Epidermal melanocyte (primary cell): ENCODE data around the gene FBLN5.

Experiments
- DNase-seq: peaks from one replicate; pipeline ENCODE4 v3.0.0; 2011; ENCODE audit warnings: low spot score; ENCODE audit not compliant: insufficient read length

The FBLN5 gene

DNA sequence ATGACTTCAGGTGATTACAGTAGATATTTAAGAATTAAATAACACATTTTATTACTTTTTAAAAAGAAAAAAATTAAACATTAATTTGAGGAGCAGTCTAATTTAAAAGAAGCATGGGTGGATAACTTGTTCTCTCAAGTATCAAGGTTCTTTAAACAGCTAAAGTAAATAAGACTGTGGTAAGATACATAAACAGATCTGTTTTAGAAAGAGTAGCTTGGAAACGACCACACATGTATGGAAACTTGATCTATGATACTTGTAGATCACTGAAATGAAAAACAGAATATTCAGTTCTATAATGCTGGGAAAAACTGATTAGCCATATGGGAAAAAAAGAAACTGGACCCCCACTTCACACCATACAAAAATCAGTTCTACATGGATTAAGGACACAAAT is 116.2 kb downstream of the FBLN5 start:
- DNase-seq = no peak

DNA sequence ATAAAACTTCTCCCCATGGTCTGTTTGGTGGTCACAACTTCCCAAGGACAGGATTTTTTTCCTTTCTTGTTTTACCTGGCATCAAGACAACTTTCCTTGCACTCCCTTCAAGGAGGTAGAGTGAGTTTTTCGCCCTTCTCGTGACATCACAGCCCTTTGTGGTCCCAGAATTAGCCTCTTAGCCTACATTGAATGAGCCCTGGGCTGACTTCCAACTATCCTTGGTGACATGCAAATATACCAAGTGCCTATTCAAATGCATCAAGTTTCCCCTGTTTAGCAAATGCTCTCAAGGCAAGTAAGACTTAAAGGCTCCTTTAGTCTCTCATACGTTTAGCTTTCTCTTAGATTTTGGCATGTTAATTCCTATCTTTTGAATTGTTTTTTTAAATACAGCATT is 116.7 kb downstream of the FBLN5 start:
- DNase-seq = no peak

GRCh38 chr14:91829511-91829910 is 118.0 kb downstream of the FBLN5 start:
- no peak for DNase-seq

DNA sequence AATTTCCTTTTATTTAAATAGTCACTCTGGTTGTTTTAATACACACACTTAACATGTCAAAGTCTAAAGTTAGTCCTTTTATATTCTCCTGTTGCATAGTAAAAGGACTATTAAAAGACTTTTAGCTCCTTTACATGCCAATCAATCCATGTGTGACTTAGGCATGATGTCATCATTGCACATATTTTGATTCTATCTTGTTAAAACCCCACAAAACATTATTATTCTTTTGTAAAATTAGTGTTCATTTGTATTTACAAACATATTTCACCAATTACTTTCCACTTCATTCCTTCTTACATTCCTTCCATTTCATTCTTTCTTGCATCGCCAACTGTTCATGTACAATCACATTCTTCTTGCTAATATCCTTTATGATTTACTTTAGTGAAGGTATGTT is 119.7 kb downstream of the FBLN5 start:
- no peak for DNase-seq
